Measurements from ENCODE around the gene BMPR2. TPM values are rescaled to one million over a fixed set of nuclear protein-coding genes. Genes with fewer than 3 reads are reported as not detected.
"Not testable (repeated sequence)": the region's sequence is repeated elsewhere in the genome, so short reads cannot be mapped to it uniquely, and the experiment has no call there.

Gene BMPR2
- total RNA-seq, 1 donor, result 50.6 TPM

DNA sequence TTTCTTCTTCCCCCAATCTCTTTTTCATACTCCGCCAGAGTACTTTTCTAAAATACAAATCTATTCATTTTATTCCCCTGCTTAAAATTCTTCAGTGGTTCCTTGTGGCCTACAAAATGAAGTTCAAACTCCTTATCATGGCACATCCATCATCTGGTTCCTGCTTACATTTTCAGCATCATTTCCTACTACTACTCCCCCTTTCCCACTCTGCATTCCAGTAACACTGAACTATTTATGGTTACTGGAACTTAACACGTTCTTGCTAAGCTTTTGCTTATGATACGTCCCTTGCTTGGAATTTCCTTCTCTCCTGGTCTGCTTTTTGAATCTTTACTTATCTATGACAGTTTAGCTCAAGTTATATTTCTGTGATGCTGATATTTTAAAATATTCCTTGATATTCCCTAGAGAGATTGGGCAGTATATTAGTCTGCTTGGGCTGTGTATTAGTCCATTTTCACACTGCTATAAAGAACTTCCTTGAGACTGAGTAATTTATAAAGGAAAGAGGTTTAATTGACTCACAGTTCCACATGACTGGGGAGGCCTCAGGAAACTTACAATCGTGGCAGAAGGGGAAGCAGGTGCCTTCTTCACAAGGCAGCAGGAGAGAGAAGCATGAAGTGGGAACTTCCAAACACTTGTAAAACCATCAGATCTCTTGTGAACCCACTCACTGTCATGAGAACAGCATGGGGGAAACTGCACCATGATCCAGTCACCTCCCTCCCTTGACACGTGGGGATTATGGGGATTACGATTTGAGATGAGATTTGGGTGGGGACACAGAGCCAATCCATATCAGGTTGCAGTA is 53.2 kb downstream of the BMPR2 start:
- peak; percentile 94 for DNase-seq (ENCODE audit: low read depth)
- no peak overlapping the region for H3K4me3 ChIP-seq (ENCODE audit: low read depth, low read length)
- TF ChIP-seq, protein P1, sequence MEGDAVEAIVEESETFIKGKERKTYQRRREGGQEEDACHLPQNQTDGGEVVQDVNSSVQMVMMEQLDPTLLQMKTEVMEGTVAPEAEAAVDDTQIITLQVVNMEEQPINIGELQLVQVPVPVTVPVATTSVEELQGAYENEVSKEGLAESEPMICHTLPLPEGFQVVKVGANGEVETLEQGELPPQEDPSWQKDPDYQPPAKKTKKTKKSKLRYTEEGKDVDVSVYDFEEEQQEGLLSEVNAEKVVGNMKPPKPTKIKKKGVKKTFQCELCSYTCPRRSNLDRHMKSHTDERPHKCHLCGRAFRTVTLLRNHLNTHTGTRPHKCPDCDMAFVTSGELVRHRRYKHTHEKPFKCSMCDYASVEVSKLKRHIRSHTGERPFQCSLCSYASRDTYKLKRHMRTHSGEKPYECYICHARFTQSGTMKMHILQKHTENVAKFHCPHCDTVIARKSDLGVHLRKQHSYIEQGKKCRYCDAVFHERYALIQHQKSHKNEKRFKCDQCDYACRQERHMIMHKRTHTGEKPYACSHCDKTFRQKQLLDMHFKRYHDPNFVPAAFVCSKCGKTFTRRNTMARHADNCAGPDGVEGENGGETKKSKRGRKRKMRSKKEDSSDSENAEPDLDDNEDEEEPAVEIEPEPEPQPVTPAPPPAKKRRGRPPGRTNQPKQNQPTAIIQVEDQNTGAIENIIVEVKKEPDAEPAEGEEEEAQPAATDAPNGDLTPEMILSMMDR (IDR thresholded peaks at IDR 0.05; ENCODE audit: insufficient read depth, low read length), result no peak

- TF ChIP-seq, protein P1 (IDR thresholded peaks at IDR 0.05; ENCODE audit: insufficient read depth, low read length), result no peak
These were observed 56.6 kb downstream of the BMPR2 start for GRCh38 chr2:202432776-202433175.

DNA sequence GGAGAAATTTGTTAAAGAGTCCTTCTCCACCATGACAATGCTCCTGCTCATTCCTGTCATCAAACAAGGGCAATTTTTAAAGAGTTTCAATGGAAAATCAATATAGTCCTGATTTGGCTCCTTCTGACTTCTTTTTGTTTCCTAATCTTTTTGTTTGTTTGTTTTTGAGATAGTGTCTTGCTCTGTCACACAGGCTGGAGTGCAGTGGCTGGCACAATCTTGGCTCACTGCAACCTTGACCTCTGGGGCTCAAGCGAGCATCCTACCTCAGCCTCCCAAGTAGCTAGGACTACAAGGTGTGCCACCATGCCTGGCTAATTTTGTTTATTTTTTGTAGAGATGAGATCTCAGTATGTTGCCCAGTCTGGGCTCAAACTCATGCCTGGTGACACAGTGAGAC is 58.3 kb downstream of the BMPR2 start:
- H3K4me3 ChIP-seq (ENCODE audit: low read depth, low read length), result no peak overlapping the region
- DNase-seq (ENCODE audit: low read depth), result no peak
- TF ChIP-seq, protein P1 (IDR thresholded peaks at IDR 0.05; ENCODE audit: insufficient read depth, low read length), result no peak

More at GRCh38 chr2:202432776-202433175, 56.6 kb downstream of the BMPR2 start:
- no peak for DNase-seq (ENCODE audit: low read depth)
- no peak overlapping the region for H3K4me3 ChIP-seq (ENCODE audit: low read depth, low read length)

GRCh38 chr2:202436626-202437025 is 60.5 kb downstream of the BMPR2 start:
- TF ChIP-seq, protein P1 (IDR thresholded peaks at IDR 0.05; ENCODE audit: insufficient read depth, low read length), result no peak
- peak; percentile 66 for DNase-seq (ENCODE audit: low read depth)
- H3K4me3 ChIP-seq (ENCODE audit: low read depth, low read length), result no peak overlapping the region

GRCh38 chr2:202440117-202440516 is 64.0 kb downstream of the BMPR2 start:
- not testable (repeated sequence) for DNase-seq (ENCODE audit: low read depth); H3K4me3 ChIP-seq (ENCODE audit: low read depth, low read length)

DNA sequence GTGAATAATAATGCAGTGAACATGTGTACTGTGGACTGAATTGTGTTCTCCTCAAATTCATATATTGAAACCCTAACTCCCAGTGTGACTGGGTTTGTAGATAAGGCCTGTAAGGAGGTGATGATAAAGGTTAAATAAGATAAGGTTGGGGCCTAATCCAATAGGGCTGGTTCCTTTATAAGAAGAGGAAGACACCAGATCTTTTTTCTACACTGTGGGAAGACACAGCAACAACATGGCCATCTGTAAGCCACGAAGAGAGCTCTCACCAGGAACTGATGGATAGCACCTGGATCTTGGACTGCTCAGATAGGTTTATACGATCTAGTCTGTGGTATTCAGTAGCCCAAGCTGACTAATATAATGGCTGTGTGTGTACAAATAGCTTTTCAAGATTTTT is 66.8 kb downstream of the BMPR2 start:
- DNase-seq (ENCODE audit: low read depth), result no peak
- TF ChIP-seq, protein P1 (IDR thresholded peaks at IDR 0.05; ENCODE audit: insufficient read depth, low read length), result no peak
- H3K4me3 ChIP-seq (ENCODE audit: low read depth, low read length), result no peak overlapping the region

DNA sequence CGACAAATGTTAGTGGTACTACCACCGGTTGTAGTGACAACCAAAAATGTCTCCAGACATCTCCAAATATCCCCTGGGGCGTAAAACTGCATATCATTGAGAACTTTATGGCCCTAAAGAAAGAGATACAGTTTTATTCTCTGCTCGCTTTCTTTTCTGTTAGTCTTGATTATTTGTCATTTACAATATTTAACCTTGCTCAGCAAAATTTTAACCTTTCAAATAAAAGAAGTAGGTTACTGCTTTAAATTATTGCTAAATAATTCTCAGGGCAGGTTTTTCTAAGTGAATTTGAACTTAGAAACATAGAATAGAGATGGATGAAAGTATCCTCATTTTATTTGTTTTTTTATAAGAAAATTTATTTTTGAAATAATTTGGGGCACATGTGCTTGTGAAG is 67.9 kb downstream of the BMPR2 start:
- no peak for DNase-seq (ENCODE audit: low read depth)
- TF ChIP-seq, protein P1 (IDR thresholded peaks at IDR 0.05; ENCODE audit: insufficient read depth, low read length), result no peak
- no peak overlapping the region for H3K4me3 ChIP-seq (ENCODE audit: low read depth, low read length)
